NCI-H345 treated with DMSO at 0.1 percent for 48 hours (cell line): ENCODE results near the gene SYCP2L.
"Not testable (repeated sequence)": the region's sequence is repeated elsewhere in the genome, so short reads cannot be mapped to it uniquely, and the experiment has no call there.

ENCODE experiments used
- DNase-seq: peaks from one replicate; lab custom pipeline; 2025; ENCODE audit not compliant: unreplicated experiment; lab: John Stamatoyannopoulos, UW

The SYCP2L gene

DNA sequence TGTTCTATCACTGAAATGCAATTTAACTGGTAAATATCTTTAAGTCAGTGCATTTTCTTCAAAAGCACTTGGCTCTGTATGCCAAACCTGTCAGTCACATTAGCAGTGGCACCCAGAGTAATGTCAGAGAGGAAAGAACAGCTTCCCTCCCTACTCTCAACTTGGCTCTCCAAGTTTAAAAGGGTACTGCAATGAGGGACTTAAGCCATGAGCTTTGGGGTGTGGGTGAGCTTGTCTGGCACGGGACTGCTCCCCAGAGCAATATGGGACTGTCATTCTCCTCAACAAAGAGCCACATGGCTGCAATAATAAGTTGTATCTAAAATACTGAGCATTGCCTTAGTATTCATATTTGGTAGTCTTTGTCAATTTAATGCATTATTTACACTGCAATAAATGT, 9.0 kb upstream of the SYCP2L start:
- no peak for DNase-seq

DNA sequence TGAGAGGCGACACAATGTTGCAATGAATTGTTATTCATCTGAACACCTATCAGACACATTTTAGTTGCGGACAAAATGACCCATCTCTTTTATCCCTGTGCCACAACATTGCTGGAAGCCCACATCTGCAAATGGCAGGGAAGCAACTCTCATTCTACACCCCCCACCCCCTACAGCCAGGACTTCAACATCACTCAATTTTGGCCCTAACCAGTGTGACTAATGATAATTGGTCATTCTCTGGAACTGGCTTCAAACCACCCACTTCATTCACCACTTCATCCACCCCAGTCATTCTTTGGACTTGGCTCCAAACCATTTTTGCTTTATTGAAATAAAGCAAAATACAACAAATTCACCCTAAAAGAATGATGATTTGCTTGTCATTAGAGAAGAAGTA, 6.5 kb upstream of the SYCP2L start:
- DNase-seq: no peak

DNA sequence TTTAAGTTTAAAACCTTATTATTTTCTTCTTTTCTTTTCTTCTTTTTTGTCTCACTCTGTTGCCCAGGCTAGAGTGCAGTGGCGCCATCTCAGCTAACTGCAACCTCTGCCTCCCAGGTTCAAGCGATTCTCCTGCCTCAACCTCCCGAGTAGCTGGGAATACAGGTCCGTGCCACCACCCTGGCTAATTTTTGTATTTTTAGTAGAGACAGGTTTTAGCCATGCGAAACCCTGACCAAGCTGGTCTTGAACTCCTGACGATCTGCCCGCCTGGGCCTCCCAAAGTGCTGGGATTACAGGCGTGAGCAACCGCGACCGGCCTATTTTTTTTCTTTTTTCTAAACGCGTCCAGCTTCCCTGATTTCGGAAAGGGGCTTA, 4.6 kb upstream of the SYCP2L start:
- DNase-seq: not testable (repeated sequence)

DNA sequence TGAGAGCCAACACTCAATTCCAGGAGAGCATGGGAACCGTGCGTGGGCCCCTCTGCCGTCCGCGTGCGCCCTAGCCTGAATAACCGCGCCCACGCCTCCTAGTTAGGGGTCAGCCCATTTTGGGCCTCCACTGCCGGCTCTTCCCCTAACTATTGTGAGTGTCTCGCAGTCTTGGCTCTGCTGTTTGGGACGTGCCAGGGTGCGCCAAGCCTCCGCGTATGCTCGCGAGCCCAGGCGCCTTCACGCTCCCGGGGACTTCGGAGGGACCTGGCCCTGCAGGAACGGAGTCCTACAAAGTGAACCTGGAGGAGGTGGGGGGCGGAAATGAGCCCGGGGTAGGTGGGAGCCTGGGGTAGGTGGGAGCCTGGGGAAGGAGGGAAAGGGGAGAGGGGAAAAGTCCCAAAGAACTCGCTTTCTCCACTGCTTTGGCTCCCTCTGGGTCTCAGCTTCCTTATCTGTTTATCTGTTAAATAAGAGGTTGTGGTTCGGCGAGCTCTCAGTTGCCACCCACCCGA, 4.1 kb upstream of the SYCP2L start:
- DNase-seq: no peak

DNA sequence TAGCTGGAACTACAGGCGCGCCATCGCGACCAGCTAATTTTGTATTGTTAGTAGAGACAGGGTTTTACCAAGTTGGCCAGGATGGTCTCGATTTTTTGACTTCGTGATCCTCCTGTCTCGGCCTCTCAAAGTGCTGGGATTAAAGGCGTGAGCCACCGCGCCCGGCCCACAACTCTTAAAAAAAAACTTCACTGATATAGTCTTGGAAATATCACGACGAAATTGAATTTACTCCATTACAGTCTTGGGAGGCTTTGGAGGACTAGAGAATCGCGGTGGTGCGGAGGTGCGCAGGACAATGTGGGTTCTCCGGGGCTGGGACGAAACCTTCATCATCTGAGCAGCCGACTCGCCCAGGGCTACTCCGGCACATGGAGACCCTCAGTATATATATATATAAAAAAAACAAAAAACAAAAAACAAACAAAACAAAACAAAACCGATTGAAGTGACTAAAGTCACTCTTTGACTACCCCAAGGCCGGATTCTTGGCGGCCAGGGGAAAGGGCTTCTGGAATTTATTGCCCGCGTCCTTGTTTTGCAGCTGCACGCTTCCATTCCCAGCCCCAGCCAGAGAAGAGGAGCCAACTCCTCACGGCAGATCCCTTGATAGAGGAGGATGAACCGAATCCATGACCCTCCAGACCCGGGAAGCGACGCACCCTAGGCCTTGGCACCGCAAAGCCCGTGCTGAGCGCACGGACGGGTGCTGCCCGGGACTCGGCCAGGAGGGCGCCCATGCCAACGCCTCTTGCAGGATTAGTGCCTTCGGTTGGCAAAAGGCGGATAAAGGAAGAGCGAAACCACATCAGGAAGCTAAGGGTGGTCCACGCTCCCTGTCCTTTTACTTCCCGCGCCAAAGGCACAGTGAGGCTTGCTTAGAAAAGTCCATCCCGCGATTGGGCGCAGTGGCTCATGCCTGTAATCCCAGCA, 3.3 kb upstream of the SYCP2L start:
- DNase-seq: no peak

DNA sequence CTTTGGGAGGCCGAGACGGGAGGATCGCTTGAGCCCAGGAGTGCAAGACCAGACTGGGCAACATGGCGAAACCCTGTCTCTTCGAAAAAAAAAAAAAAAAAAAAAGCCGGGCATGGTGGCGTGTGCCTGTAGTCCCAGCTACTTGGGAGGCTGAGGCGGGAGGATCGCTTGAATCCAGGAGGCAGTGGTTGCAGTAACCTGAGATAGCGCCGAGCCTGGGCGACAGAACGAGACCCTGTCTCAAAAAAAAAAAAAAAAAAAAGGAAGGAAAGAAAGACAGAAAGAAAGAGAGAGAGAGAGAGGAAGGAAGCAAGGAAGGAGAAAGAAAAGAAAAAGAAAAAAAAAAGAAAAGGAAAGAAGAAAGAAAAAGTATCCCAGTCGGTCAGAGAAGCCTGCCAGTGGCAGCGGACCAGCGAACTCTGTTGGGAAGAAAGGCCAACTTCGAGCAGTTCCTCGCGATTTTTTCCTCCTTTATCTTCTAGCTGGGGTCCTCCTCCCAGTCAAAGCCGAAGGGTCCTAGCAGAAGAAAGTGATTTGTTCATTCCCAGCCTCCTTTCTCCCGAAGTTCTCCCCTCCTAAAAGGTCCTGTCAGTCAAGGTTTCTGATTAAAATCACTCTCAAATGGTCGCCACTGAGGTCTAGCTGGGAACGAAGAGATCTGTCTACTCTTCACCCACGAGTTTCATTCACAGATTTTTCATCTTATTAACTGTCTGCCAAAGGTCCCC, 2.4 kb upstream of the SYCP2L start:
- DNase-seq: no peak

DNA sequence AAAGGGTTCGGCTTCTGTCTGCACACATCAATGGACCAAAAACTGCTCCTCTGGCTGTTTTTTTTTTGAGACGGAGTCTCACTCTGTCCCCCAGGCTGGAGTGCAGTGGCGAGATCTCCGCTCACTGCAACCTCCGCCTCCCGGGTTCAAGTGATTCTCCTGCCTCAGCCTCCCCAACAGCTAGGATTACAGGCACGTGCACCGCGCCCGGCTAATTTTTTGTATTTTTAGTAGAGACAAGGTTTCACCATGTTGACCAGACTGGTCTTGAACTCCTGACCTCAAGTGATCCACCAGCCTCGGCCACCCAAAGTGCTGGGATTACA, 524 bp upstream of the SYCP2L start:
- not testable (repeated sequence) for DNase-seq

DNA sequence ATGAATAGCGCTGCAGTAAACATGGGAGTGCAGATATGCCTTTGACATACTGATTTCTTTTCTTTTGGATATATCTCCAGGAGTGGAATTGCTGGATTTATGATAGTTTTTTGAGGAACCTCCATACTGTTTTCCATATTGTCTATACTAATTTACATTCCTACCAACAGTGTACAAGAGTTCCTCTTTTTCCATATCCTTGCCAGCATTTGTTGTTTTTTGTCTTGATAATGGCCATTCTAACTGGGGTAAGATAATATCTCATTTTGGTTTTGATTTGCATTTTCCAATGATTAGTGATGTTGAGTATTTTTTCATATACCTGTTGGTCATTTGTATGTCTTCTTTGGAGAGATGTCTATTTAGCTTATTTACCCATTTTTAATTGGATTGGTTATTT, 3.3 kb downstream of the SYCP2L start:
- DNase-seq: no peak

DNA sequence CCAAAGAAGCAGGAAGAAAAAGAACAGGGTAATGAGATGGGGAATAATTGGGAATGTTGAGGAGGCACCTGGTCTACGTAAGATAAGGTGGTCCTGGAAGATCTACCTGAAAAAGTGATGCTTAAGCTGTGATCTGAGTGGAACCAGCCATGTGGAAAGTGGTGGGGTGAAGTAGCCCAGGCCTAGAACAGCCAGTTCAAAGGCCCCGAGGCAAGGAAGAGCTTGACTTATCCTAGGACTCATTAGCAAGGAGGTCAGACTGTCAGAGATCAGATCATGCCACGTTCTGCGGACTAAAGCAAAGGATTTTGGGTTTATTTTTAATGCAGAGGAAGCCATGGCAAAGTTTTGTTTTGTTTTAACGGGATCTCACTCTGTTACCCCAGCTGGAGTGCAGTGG, 5.1 kb downstream of the SYCP2L start:
- DNase-seq: no peak

DNA sequence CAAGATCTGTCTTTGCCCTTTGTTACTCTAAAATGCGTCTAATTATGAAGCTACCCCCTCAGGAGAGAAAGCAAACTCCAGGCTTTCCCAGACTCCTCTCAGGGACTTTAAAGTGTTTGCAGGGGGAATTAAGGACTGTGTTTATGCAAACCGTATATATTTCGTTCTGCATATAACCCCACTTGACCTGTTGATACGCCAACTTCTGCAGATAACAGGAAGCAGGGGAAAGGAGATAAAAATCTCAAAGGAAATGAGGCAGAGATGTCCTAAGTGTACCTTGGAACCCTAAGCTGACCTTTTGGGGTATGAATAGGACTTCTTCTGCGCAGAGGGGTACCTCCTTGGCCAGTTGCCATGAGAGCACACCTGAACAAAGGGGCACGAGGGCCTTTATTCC, 8.1 kb downstream of the SYCP2L start:
- DNase-seq: no peak

DNA sequence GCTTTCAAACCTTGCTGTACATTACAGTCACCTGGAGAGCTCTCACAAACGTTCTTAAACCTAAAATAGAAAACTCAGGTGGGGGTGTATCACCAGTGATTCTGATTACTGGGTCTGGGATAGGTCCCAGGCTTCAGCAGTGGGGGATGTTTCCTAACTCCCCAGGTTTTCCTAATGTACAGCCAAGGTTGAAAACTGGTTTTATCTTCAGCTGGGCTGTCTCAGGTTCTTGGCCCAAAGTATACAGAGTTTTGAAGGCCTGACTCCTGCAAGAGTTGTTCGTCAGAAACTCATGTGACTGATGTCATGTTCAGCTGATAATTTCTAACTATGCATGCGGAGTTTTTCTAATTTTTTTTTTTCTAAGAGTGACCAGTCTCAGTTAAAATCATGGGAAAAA, 9.8 kb downstream of the SYCP2L start:
- no peak for DNase-seq

DNA sequence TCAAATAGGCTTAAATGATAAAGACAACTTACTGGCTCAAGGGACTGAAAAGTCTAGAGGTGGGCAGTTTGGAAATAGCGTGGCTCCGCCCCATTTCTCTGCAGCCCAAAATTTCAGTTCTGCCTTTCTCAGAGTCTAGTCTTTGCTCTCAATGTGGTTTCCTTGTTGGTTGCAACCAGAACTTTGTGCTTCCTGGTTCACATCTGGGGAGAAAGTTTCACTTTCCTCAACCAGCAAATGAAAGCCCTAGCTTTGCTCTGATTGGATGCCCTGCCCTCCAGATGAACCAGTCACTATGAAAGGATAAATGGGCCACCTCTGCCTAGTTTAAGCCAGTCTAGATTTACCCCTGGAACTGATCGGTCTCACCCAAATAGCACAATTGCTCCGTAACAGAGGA, 14.9 kb downstream of the SYCP2L start:
- DNase-seq: no peak

DNA sequence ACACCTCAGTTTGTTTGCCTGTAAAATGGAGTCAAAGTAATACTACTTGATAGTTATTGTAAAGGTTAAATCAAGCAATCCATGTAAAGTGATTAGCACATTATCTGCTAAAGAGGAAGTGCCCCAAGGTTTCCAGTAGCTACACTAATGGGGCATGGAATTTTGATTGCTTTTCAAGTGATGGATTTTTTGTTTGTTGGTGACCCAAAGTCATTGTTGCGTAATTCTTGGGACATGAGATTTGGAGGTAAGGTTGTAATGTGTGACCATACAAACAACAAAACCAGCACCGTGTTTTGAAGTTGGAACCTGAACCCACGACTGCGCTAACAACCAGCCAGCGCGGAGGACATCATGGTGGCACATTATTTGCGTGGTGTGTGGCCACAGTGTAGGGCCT, 17.2 kb downstream of the SYCP2L start:
- DNase-seq: no peak

DNA sequence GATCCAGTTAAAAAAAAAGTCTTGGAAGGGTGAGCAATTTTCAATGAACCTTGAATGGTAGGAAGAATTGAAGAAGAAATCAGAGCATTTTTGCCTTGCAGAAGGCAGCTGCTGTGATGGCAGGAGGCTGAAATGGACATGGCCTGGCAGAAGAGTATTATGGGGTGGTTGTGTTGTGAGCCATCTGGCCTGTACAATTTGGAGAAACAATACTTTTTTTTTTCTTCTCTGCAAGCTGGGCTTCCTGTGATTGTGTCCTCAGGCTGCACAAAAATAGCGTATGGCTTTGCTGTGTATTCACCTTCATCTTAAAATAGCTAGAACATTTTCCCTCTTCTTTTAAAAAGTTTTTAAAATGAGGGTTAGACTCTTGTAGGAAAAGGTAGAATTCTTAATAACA, 21.4 kb downstream of the SYCP2L start:
- DNase-seq: no peak

DNA sequence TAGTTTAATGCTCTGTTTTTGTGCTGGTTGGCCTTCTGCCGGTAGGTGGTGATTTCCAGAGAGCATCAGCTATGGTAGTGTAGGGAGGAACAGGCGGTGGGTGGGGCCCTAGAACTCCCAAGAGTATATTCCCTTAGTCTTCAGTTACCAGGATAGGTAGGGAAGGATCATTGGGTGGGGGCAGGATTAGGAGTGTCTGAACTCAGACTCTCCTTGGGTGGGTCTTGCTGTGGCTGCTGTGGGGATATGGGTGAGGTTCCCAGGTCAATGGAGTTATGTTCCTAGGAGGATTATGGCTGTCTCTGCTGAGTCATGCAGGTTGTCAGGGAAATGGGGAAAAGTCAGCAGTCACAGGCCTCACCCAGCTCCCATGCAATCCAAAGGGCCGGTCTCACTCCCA, 32.7 kb downstream of the SYCP2L start:
- not testable (repeated sequence) for DNase-seq

DNA sequence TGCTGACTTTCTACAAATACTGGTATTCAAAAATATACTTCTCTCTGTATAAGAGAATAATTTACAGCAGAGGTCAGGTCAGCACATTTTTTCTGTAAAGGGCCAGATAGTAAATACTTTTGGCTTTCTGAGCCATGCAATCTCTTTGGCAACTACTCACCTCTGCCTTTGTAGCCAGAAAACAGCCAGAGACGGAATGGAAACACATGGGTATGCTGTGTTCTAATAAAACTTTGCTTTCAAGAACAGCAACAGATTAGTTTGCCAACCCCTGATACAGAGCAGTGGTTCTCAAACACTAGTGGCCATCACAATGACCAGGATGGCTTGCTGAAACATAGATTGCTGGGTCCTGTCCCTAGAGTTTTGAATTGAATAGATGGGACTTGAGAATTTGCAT, 46.3 kb downstream of the SYCP2L start:
- no peak for DNase-seq

DNA sequence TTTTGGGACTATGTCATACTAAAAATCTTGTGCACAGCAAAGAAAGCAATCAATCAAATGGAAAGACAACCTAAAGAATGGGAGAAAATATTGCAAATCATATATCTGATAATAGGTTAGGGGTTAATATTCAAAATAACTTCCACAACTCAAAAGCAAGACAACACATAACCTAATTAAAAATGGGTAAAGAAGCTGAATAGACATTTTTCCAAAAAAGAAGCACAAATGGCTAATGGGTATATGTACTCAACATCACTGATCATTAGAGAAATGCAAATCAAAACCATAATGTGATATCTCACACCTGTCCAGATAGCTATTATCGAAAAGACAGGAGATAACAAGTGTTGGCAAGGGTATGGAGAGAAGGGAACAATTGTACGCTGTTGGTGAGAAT, 53.0 kb downstream of the SYCP2L start:
- no peak for DNase-seq

DNA sequence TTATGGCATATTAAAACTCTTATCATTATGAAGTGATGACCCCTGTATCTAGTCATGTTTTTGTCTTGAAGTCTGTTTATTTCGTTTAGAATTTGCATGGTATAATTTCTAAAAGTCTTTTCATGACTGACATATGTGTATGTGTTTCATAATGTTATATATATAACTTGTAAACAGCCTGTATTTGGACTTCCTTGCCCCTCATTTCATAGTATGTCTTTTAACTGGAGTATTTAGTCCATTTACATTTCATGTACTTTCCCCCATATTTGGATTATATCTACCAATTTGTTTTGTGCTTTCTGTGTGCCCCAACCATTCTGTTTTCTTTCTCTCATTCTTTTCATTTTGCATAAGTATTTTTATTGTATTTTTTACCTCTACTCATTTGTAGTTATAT, 59.0 kb downstream of the SYCP2L start:
- no peak for DNase-seq

DNA sequence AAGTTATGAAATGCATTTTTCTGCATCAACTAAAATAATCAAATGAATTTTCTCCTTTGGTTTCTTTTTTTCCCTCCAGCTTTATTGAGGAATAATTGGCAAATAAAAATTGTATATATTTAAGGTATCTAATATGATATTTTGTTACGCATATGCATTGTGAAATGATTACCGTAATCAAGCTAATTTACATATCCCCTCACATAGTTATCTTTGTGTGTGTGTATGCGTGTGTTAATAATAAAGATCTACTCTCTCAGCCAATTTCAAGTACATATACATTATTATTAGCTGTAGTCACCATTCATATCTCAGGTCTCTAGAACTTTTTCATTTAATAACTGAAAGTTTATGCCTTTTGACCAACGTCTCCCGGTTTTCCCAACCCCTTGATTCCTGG, 61.1 kb downstream of the SYCP2L start:
- no peak for DNase-seq

DNA sequence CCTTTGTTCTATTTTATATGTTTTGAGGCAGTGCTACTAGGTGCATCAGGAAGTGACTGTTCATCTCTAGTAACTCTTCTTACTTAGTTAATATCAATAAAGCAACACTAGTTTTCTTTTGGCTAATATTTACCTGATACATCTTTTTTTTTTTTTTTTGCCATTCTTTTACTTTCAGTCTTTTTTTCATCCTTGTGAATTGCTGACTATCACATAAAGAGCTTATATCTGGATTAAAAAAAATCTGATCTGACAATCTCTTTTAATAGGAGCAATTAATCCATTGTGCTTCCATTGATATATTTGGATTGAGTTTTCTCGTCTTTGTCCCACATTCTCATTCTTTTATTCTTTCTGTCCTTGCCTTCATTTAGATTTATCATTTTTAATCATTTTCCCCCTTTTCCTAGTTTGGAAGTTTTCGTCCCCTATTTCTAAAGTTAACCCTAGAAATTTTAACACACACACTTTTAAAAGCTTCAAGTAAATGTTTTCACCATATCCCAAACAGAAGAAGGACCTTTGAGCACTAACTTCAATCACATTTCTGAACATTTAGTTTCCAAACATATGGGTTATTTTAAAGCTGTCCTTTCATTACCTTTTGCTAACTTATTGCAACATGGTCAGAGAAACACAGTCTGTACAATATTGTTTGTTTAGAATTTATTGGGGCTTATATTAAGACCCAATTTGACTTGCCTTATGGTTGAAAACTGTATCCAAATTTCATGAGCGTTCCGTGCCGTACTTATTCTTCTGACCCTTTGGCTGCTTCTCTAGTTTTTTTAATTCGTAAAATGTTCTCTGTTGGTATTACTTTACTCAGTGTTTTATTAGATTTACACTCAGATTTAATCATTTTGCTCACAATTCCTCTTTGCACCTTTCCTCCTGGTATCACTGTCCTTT, 63.0 kb downstream of the SYCP2L start:
- DNase-seq: no peak

DNA sequence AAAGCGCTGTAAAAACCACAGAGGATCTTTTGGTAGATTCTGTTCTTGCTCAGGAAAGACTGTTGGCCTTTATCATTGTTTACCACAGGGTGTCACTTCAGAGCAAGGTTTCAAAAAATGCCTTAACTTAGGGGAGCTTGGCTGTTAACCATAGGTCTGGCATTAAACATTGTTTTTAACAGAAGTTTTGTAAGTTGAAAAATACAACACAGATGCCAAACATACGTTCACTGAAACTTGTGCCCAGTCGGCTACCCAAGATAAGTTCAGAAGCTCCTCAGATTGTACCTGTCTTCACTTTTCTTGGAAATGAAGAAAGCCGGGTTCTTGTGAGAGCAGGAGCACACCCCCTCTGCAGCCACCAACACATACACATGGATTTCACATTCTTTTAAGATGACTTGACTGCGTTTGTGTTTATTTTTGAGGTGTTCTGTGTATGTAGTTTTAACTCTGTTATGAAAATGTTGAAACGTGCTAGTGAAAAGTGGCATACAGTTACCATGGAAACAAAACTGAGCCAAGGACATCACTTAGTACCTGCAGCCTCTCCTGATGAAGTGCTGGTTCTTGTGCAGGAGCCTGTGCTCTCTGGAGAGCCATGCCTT, 64.9 kb downstream of the SYCP2L start:
- no peak for DNase-seq
